Esophagus squamous epithelium (tissue), 4 donors: ENCODE measurements around the gene CAMK4.

Source experiments
- CTCF ChIP-seq, 6 experiments: fragments of 450-650 bp in 4 of 6; fragments of 200-600 bp in 2 of 6; sonication (generic) in 2 of 6; IDR thresholded peaks; one replicate each; pipeline ENCODE4 v1.5.1; 2016 to 2019; ENCODE audit warnings: antibody characterized with exemption in 6 of 6, mild to moderate bottlenecking in 4 of 6, moderate library complexity in 4 of 6
- POLR2A ChIP-seq, 4 donors: fragments of 450-650 bp; IDR thresholded peaks; one replicate each; pipeline ENCODE4 v1.6.1; 2017; ENCODE audit warnings: antibody characterized with exemption in 4 of 4, mild to moderate bottlenecking in 4 of 4, moderate library complexity in 3 of 4

DNA sequence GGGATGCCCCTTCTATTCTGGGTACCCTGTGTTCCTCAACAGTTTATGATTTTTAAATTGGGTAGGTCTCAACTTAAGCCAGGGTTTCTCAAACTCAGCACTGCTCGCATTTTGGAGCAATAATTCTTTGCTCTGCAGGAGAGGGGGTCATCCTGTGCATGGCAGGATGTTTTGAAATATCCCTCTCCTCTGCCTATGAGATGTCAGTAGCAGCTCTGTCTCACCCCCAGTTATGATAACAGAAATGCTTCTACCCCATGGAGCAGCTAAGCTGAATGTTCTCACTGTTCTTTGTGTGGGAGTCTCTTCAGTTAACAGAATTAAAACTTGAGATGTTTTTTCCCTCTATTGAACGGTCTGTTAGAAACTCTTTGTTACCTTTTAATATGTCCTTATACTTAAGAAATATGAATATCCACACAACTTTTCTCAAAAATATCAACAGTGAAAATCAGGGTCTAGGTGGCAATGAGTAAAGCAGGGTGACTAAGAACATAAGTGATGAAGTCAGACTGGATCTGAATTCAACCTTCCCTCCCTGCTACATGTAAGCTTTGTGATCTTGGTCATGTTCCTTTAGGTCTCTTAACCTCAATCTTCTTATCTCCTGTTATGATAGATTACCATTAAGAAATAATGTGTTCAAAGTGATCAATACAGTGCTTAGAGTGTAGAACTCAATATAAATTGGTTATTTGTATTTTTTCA is 89.0 kb downstream of the CAMK4 start:
- no peak for TF ChIP-seq CTCF (IDR thresholded peaks at IDR 0.05)
- no peak for TF ChIP-seq POLR2A (IDR thresholded peaks at IDR 0.05)
